SK-N-SH (cell line): ENCODE measurements around the gene DAPP1. TPM values are rescaled to one million over a fixed set of nuclear protein-coding genes. Genes with fewer than 3 reads are reported as not detected.

Experiments
- CTCF ChIA-PET: fragments of 300-600, 350-600 bp; formaldehyde crosslinking; extraction: SDS; loops from one replicate; lab custom pipeline; 2021; lab: Yijun Ruan, JAX
- POLR2A ChIA-PET: fragments of 350-600 bp; sonication (Branson Sonifier 250); formaldehyde crosslinking; extraction: SDS; loops from one replicate; lab custom pipeline; 2020; ENCODE audit warnings: antibody characterized with exemption, inconsistent platforms; lab: Yijun Ruan, JAX
- DNase-seq: peaks from one replicate; pipeline ENCODE4 v3.0.0; 2012
- H2AFZ ChIP-seq: fragments of 200-600 bp; sonication (generic); 2 replicates; pipeline ENCODE4 v1.8.1; 2016; ENCODE audit warnings: antibody characterized with exemption, mild to moderate bottlenecking, low read depth
- H3F3A ChIP-seq: fragments of 200-600 bp; sonication (generic); replicated peaks from 2 replicates; pipeline ENCODE3; 2016; ENCODE audit warnings: antibody characterized with exemption, mild to moderate bottlenecking; ENCODE audit not compliant: insufficient read depth
- H3K27ac ChIP-seq, 2 experiments: fragments of 200-500 bp in 1 of 2; fragments of 200-600 bp in 1 of 2; sonication (Bioruptor generic) in 1 of 2; sonication (generic), shearing (Covaris generic) in 1 of 2; 2 replicates each; pipeline versions ENCODE4 v1.5.1 to v1.6.1; 2014 to 2016; ENCODE audit warnings: low read depth in 2 of 2, inconsistent platforms in 1 of 2, low read length in 1 of 2, mild to moderate bottlenecking in 1 of 2, mixed read lengths in 1 of 2
- H3K27me3 ChIP-seq: fragments of 200-600 bp; sonication (generic), shearing (Covaris generic); 2 replicates; pipeline ENCODE4 v1.6.1; 2016; ENCODE audit warnings: mixed run types; ENCODE audit not compliant: insufficient read depth
- H3K36me3 ChIP-seq, 2 experiments: fragments of 200-500 bp in 1 of 2; fragments of 200-600 bp in 1 of 2; sonication (Bioruptor generic) in 1 of 2; sonication (generic) in 1 of 2; replicated peaks in 1 of 2; 2 replicates each; pipeline versions ENCODE3 to v1.5.1; 2014 to 2016; ENCODE audit warnings: low read length in 1 of 2, mild to moderate bottlenecking in 1 of 2; ENCODE audit not compliant: insufficient read depth in 2 of 2, control insufficient read depth in 1 of 2
- H3K4me1 ChIP-seq, 2 experiments: fragments of 200-500 bp in 1 of 2; fragments of 200-600 bp in 1 of 2; sonication (Bioruptor generic) in 1 of 2; sonication (generic), shearing (Covaris generic) in 1 of 2; 2 replicates each; pipeline versions ENCODE4 v1.5.1 to v1.6.1; 2014 to 2016; ENCODE audit warnings: low read depth in 1 of 2, low read length in 1 of 2, mixed run types in 1 of 2; ENCODE audit not compliant: insufficient read depth in 2 of 2, control insufficient read depth in 1 of 2
- H3K4me2 ChIP-seq: fragments of 200-600 bp; sonication (generic), shearing (Covaris generic); 2 replicates; pipeline ENCODE4 v1.6.1; 2017; ENCODE audit warnings: mixed run types
- H3K4me3 ChIP-seq, 2 experiments: fragments of 200-500 bp in 1 of 2; fragments of 200-600 bp in 1 of 2; sonication (Bioruptor generic) in 1 of 2; sonication (generic), shearing (Covaris generic) in 1 of 2; 2 replicates each; pipeline versions ENCODE4 v1.5.1 to v1.8.1; 2014 to 2016; ENCODE audit warnings: low read depth in 2 of 2, inconsistent platforms in 1 of 2, low read length in 1 of 2, mild to moderate bottlenecking in 1 of 2, mixed read lengths in 1 of 2, moderate library complexity in 1 of 2
- H3K79me2 ChIP-seq: fragments of 200-600 bp; sonication (generic); 2 replicates; pipeline ENCODE4 v1.8.1; 2017; ENCODE audit warnings: mild to moderate bottlenecking; ENCODE audit not compliant: insufficient read depth
- H3K9ac ChIP-seq: fragments of 200-600 bp; sonication (generic); 2 replicates; pipeline ENCODE4 v1.6.1; 2017; ENCODE audit warnings: mixed run types
- H3K9me2 ChIP-seq: fragments of 200-600 bp; sonication (generic); 2 replicates; pipeline ENCODE4 v1.6.1; 2017; ENCODE audit warnings: mixed run types
- H3K9me3 ChIP-seq: fragments of 200-600 bp; sonication (generic); 2 replicates; pipeline ENCODE4 v1.6.1; 2017; ENCODE audit warnings: mixed run types, mild to moderate bottlenecking, moderate library complexity
- H4K20me1 ChIP-seq: fragments of 200-600 bp; sonication (generic); 2 replicates; pipeline ENCODE4 v1.6.1; 2017; ENCODE audit warnings: mild to moderate bottlenecking, mixed run types; ENCODE audit not compliant: insufficient read depth
- EP300 ChIP-seq, 2 experiments: IDR thresholded peaks; 2 replicates each; pipeline versions ENCODE4 v1.4.0 to v1.6.1; 2012; ENCODE audit warnings: borderline replicate concordance in 1 of 2, low read depth in 1 of 2, low read length in 1 of 2
- EZH2phosphoT487 ChIP-seq: fragments of 200-600 bp; sonication (generic); IDR thresholded peaks from 2 replicates; pipeline ENCODE4 v1.6.1; 2017; ENCODE audit warnings: low read depth, mixed run types, mild to moderate bottlenecking, antibody characterized with exemption, moderate library complexity, borderline replicate concordance
- FOXJ3 ChIP-seq: sonication (generic); formaldehyde crosslinking; IDR thresholded peaks from 2 replicates; pipeline ENCODE4 v1.5.1; 2020; ENCODE audit warnings: mild to moderate bottlenecking, missing genetic modification reagents
- GABPA ChIP-seq: IDR thresholded peaks from 2 replicates; pipeline ENCODE4 v1.4.0; 2012; ENCODE audit warnings: low read depth, mild to moderate bottlenecking
- GATA2 ChIP-seq: sonication (generic); formaldehyde crosslinking; IDR thresholded peaks from 2 replicates; pipeline ENCODE4 v1.5.0; 2020; ENCODE audit warnings: mild to moderate bottlenecking, missing genetic modification reagents
- IRF3 ChIP-seq: fragments of 150-350 bp; IDR thresholded peaks from 2 replicates; pipeline ENCODE4 v1.6.1; 2016; ENCODE audit warnings: mild to moderate bottlenecking, low read depth, low read length
- JUND ChIP-seq: IDR thresholded peaks from 2 replicates; pipeline ENCODE4 v1.4.0; 2012
- PBX3 ChIP-seq: IDR thresholded peaks from 2 replicates; pipeline ENCODE4; 2012
- POLR2AphosphoS5 ChIP-seq: IDR thresholded peaks from 2 replicates; pipeline ENCODE4 v1.6.1; 2012; ENCODE audit warnings: low read depth, low read length
- RAD21 ChIP-seq: IDR thresholded peaks from 2 replicates; pipeline ENCODE4 v1.6.1; 2012; ENCODE audit warnings: mild to moderate bottlenecking, low read length
- RXRA ChIP-seq: IDR thresholded peaks from 2 replicates; pipeline ENCODE4 v1.4.0; 2012; ENCODE audit warnings: low read depth, mild to moderate bottlenecking, borderline replicate concordance
- SIN3A ChIP-seq: IDR thresholded peaks from 2 replicates; pipeline ENCODE4 v1.6.1; 2012; ENCODE audit warnings: low read depth, mild to moderate bottlenecking, low read length, moderate library complexity, borderline replicate concordance
- TAF1 ChIP-seq: IDR thresholded peaks from 2 replicates; pipeline ENCODE4 v1.6.1; 2012; ENCODE audit warnings: low read depth, mild to moderate bottlenecking, low read length, moderate library complexity, borderline replicate concordance
- TCF12 ChIP-seq: IDR thresholded peaks from 2 replicates; pipeline ENCODE4 v1.4.0; 2012
- TEAD4 ChIP-seq: IDR thresholded peaks from 2 replicates; pipeline ENCODE4 v1.4.0; 2012; ENCODE audit warnings: mild to moderate bottlenecking, borderline replicate concordance; ENCODE audit not compliant: insufficient read depth
- USF2 ChIP-seq: fragments of 150-350 bp; IDR thresholded peaks from 2 replicates; pipeline ENCODE4 v1.6.1; 2017; ENCODE audit warnings: antibody characterized with exemption, low read length, low read depth, borderline replicate concordance
- YY1 ChIP-seq: IDR thresholded peaks from 2 replicates; pipeline ENCODE4 v1.4.0; 2012; ENCODE audit warnings: low read depth, mild to moderate bottlenecking
- WGBS: methylation state at CpG from one replicate; pipeline ENCODE4 v1.1.6; 2017; ENCODE audit warnings: low lambda C conversion rate; 5-methylcytosine and 5-hydroxymethylcytosine counted together
- polyA plus RNA-seq, 3 experiments: library from polyadenylated mRNA; depleted of rRNA; stranded (reverse); fragments of >200 nt; gene quantifications; 2 replicates each; pipeline ENCODE4 v1.2.3, GENCODE V29; 2012
- TF ChIP-seq, protein P1 (sequence below): IDR thresholded peaks from 2 replicates; pipeline ENCODE4 v1.4.0; 2012; ENCODE audit warnings: low read depth

DAPP1 gene
- polyA plus RNA-seq, 1 of the 3 experiments (the other 2 are of a cell fraction), result not detected

DNA sequence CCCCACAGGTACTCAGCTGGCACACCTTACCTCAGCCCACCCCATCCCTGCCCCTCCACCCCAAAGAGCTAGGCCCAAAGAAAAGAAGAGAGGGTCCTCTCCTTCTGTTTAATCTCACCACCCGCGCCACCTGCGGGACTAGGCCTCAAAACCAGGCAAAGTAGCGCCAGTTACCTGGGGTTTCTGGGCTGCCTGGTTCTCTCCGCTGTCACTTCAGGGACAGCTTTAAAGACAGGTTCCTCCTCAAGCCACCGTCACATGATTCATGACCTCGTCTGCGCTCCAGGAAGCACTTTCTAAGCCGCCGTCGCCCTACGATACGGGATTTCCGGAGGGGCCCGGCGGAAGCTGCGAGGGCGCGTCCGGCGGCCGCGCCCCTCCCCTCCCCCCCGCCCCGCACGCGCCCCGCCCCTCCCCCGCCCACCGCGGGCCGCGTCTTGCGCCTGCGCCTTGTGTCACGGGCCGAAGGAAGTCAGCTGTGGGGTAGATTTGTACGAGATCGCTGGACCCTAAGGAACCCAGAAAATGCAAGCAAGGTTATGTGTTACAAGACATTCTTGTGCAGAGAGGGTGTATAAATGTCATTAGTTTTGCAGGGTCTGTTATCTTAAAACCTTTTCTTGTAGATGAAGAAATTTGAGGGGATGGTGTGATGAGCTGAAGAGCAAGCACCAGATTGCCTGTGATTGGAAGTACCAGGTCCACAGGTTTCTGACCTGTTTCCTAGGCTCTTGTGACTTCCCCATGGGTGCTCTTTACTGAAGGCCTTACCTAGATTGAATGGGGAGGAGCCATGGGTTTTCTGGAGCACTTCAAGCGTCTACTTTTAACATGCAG is 77.8 kb downstream of the DAPP1 start, which contains the start of gene LAMTOR3 (continued):
- no peak for TF ChIP-seq EP300 (IDR thresholded peaks at IDR 0.05; ENCODE audit: borderline replicate concordance in 1 of 2, low read depth in 1 of 2, low read length in 1 of 2)
- TF ChIP-seq PBX3, result no peak
- TF ChIP-seq GABPA, result peak; percentile 90
- no peak for TF ChIP-seq GATA2 (CRISPR knock-in tag)
- TF ChIP-seq RAD21, result no peak
- TF ChIP-seq FOXJ3 (CRISPR knock-in tag), result no peak
- TF ChIP-seq, protein P1, sequence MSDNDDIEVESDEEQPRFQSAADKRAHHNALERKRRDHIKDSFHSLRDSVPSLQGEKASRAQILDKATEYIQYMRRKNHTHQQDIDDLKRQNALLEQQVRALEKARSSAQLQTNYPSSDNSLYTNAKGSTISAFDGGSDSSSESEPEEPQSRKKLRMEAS, result peak; percentile 80
- TF ChIP-seq IRF3, result no peak
- TF ChIP-seq TEAD4, result no peak
- TF ChIP-seq JUND, result peak; percentile 14; the same call in 1 of the 2 replicates
- TF ChIP-seq, all 33 proteins: peak for 13

GRCh38 chr4:99894998-99895397 is 78.4 kb downstream of the DAPP1 start:
- H3K36me3 ChIP-seq, result peaks cover 40 to 48% of the 10 kb centered on the region in 2 experiments
- ChIA-PET CTCF (interaction anchor here (0.8 to 3.7 kb wide), 2 partner anchors 10 to 53 kb away, joined by 4 to 18 read pairs; partner anchors contain the start of gene DNAJB14), POLR2A (interaction anchor here (0.7 to 2.0 kb wide), 7 partner anchors 10 to 331 kb away, joined by 3 to 16 read pairs (median 4); partner anchors contain the start of genes DNAJB14, H2AZ1 and TRMT10A)
- WGBS, result 91% methylated on average over 16 of the region's 16 CpGs
- H3K27ac ChIP-seq, result peak overlapping the region; percentile 56 to 87; a peak in 3 of 4 replicates
- no peaks in the 10 kb centered on the region for H3K9me2 ChIP-seq
- H3K9me3 ChIP-seq, result no peaks in the 10 kb centered on the region
- no peak for DNase-seq
- H3K9ac ChIP-seq, result peak overlapping the region; percentile 62; the same call in 1 of the 2 replicates
- peak overlapping the region; percentile 82; the same call in 1 of the 2 replicates for H2AFZ ChIP-seq
- peak overlapping the region; percentile 51 to 52 for H3K4me3 ChIP-seq
- H3K79me2 ChIP-seq, result peaks cover 42% of the 10 kb centered on the region
- peak overlapping the region; percentile 78 for H3K4me2 ChIP-seq
- no peaks in the 10 kb centered on the region for H4K20me1 ChIP-seq
- H3K27me3 ChIP-seq, result no peaks in the 10 kb centered on the region
- no peaks in the 10 kb centered on the region; a peak in 2 of 4 replicates for H3K4me1 ChIP-seq
- TF ChIP-seq POLR2AphosphoS5 (no peak), TCF12 (no peak), GATA2 (CRISPR knock-in tag) (no peak), YY1 (no peak), USF2 (no peak), RAD21 (no peak), EZH2phosphoT487 (no peak), SIN3A (no peak), TAF1 (no peak), JUND (no peak), RXRA (no peak)
- peaks cover 33% of the 10 kb centered on the region for H3F3A ChIP-seq
